Caco-2 (cell line): ENCODE data around the gene HGS. TPM values are rescaled to one million over a fixed set of nuclear protein-coding genes. Genes with fewer than 3 reads are reported as not detected.

Experiments used
- BruUV-seq: library from RNA; stranded (reverse); fragments of 400-500 nt; replicated peaks from 2 replicates; lab custom pipeline; 2021; lab: Mats Ljungman, UMichigan
- CTCF ChIA-PET: fragments of 300-600 bp; sonication (Branson Sonifier 250); formaldehyde crosslinking; loops from one replicate; lab custom pipeline; 2022; ENCODE audit warnings: antibody characterized with exemption; lab: Charles Lee
- POLR2A ChIA-PET: fragments of 300-600 bp; sonication (Branson Sonifier 250); formaldehyde crosslinking; loops from one replicate; lab custom pipeline; 2022; ENCODE audit warnings: antibody characterized with exemption; lab: Charles Lee
- DNase-seq, 2 experiments: peaks; one replicate each; pipeline versions ENCODE4 v3.0.0 to v3.0.0-alpha.2; 2020 to 2022
- H3K27me3 ChIP-seq: replicated peaks from 2 replicates; pipeline ENCODE4 v1.6.0; 2011; ENCODE audit warnings: low read length; ENCODE audit not compliant: control insufficient read depth, insufficient read depth
- H3K36me3 ChIP-seq: 2 replicates; pipeline ENCODE4 v1.5.1; 2011; ENCODE audit warnings: low read length; ENCODE audit not compliant: control insufficient read depth, insufficient read depth
- H3K4me1 ChIP-seq: fragments of 250-450 bp; sonication (Bioruptor Pico); 2 replicates; pipeline ENCODE4 v1.5.1; 2020; ENCODE audit warnings: mild to moderate bottlenecking
- H3K4me3 ChIP-seq: 2 replicates; pipeline ENCODE4 v1.5.1; 2011; ENCODE audit warnings: low read depth, mild to moderate bottlenecking, control low read depth, low read length
- H3K9me3 ChIP-seq: fragments of 250-450 bp; sonication (Bioruptor Pico); 2 replicates; pipeline ENCODE4 v1.5.1; 2020; ENCODE audit warnings: mild to moderate bottlenecking, moderate library complexity
- H3K27ac Mint-ChIP-seq: one replicate; pipeline ENCODE4 v1.8.0; 2022; ENCODE audit warnings: mixed read lengths; ENCODE audit not compliant: unreplicated experiment
- H3K27me3 Mint-ChIP-seq: one replicate; pipeline ENCODE4 v1.8.0; 2022; ENCODE audit warnings: mixed read lengths; ENCODE audit not compliant: insufficient read depth, unreplicated experiment
- H3K36me3 Mint-ChIP-seq: one replicate; pipeline ENCODE4 v1.8.0; 2022; ENCODE audit warnings: mild to moderate bottlenecking, mixed read lengths; ENCODE audit not compliant: insufficient read depth, unreplicated experiment
- H3K4me1 Mint-ChIP-seq: one replicate; pipeline ENCODE4 v1.8.0; 2022; ENCODE audit warnings: low read depth, mixed read lengths; ENCODE audit not compliant: unreplicated experiment
- H3K4me3 Mint-ChIP-seq: one replicate; pipeline ENCODE4 v1.8.0; 2022; ENCODE audit warnings: mild to moderate bottlenecking, moderate library complexity, mixed read lengths; ENCODE audit not compliant: unreplicated experiment
- H3K9me3 Mint-ChIP-seq: one replicate; pipeline ENCODE4 v1.8.0; 2022; ENCODE audit warnings: mixed read lengths; ENCODE audit not compliant: unreplicated experiment
- CTCF ChIP-seq, 2 experiments: fragments of 200-600 bp in 1 of 2; IDR thresholded peaks; 1 replicate in 1 of 2; 2 replicates in 1 of 2; pipeline versions ENCODE4 v1.5.1 to v1.8.0; 2011 to 2022; ENCODE audit warnings: antibody characterized with exemption in 1 of 2, control low read depth in 1 of 2, inconsistent platforms in 1 of 2, low read depth in 1 of 2, low read length in 1 of 2, mild to moderate bottlenecking in 1 of 2, moderate library complexity in 1 of 2; ENCODE audit not compliant: insufficient read depth in 1 of 2, severe bottlenecking in 1 of 2, unreplicated experiment in 1 of 2
- intact Hi-C: fragments of 100-400 bp; cut with micrococcal nuclease; formaldehyde crosslinking; loops from one replicate; pipeline ENCODE4 v1.10.0; 2022; ENCODE audit not compliant: unreplicated experiment
- total RNA-seq: library from RNA; stranded (reverse); gene quantifications from 2 replicates; pipeline ENCODE4 v1.2.3, GENCODE V29; 2022

The HGS gene
- total RNA-seq, 1 experiment from 2014 or later = 176 TPM

GRCh38 chr17:81665205-81666091, 18.4 kb upstream of the HGS start:
- Histone ChIP-seq H3K4me3 (peak overlapping the region; percentile 96), H3K9me3 (no peaks in the 10 kb centered on the region), H3K27me3 (no peaks in the 10 kb centered on the region), H3K4me1 (peaks cover 14% of the 10 kb centered on the region), H3K36me3 (peaks cover 6% of the 10 kb centered on the region; the same call in 1 of the 2 replicates)
- intact Hi-C loops = no loop called here
- peak overlapping the region; percentile 90 for H3K4me3 Mint-ChIP-seq
- no peak for TF ChIP-seq CTCF (IDR thresholded peaks at IDR 0.05; ENCODE audit: insufficient read depth in 1 of 2, low read depth in 1 of 2, low read length in 1 of 2, severe bottlenecking in 1 of 2, unreplicated experiment in 1 of 2)
- peak overlapping the region; percentile 86 for H3K27ac Mint-ChIP-seq
- CTCF ChIA-PET = no interaction called here
- BruUV-seq = no TSS peak
- peak; percentile 55 to 65 for DNase-seq
- peaks cover 46% of the 10 kb centered on the region for H3K36me3 Mint-ChIP-seq
- POLR2A ChIA-PET = interaction anchor here (1.0 kb wide), 1 partner anchor 37 kb away, joined by 4 read pairs; the partner anchor contains the start of gene MRPL12
- no peaks in the 10 kb centered on the region for H3K9me3 Mint-ChIP-seq
- H3K27me3 Mint-ChIP-seq = no peaks in the 10 kb centered on the region
- peaks cover 24% of the 10 kb centered on the region for H3K4me1 Mint-ChIP-seq

GRCh38 chr17:81666092-81666341, 17.8 kb upstream of the HGS start:
- Mint-ChIP-seq H3K4me1 (peaks cover 24% of the 10 kb centered on the region), H3K4me3 (peak overlapping the region; percentile 90), H3K9me3 (no peaks in the 10 kb centered on the region), H3K36me3 (peaks cover 50% of the 10 kb centered on the region), H3K27ac (peak overlapping the region; percentile 86), H3K27me3 (no peaks in the 10 kb centered on the region)
- ChIA-PET CTCF (no interaction called here), POLR2A (interaction anchor here (0.9 to 1.0 kb wide), 2 partner anchors 18 to 37 kb away, joined by 4 to 6 read pairs; partner anchors contain the start of genes ARL16, HGS and MRPL12)
- H3K9me3 ChIP-seq = no peaks in the 10 kb centered on the region
- no peak for TF ChIP-seq CTCF (IDR thresholded peaks at IDR 0.05; ENCODE audit: insufficient read depth in 1 of 2, low read depth in 1 of 2, low read length in 1 of 2, severe bottlenecking in 1 of 2, unreplicated experiment in 1 of 2)
- TSS peak; percentile 81 for BruUV-seq
- no peak for DNase-seq
- H3K36me3 ChIP-seq = peaks cover 6% of the 10 kb centered on the region; the same call in 1 of the 2 replicates
- intact Hi-C loops = no loop called here
- peaks cover 14% of the 10 kb centered on the region for H3K4me1 ChIP-seq
- H3K27me3 ChIP-seq = no peaks in the 10 kb centered on the region
- peak overlapping the region; percentile 96 for H3K4me3 ChIP-seq

GRCh38 chr17:81666342-81667191, 17.2 kb upstream of the HGS start, which contains the start of the genes CCDC137 and OXLD1:
CCDC137 (plus strand) TSS chr17:81666737; CDS start chr17:81666767, 30 bp downstream.
OXLD1 (minus strand) TSS chr17:81666605; CDS start chr17:81666577, 28 bp downstream.
- CTCF ChIA-PET = no interaction called here
- no peaks in the 10 kb centered on the region for H3K9me3 Mint-ChIP-seq
- Histone ChIP-seq H3K27me3 (no peaks in the 10 kb centered on the region), H3K9me3 (no peaks in the 10 kb centered on the region), H3K36me3 (peaks cover 6% of the 10 kb centered on the region; the same call in 1 of the 2 replicates), H3K4me3 (peak within 1 kb of the TSS; percentile 96), H3K4me1 (peaks cover 14% of the 10 kb centered on the region)
- BruUV-seq = no TSS peak
- peaks cover 56% of the 10 kb centered on the region for H3K36me3 Mint-ChIP-seq
- peak; percentile 97 to 98 for DNase-seq
- H3K27ac Mint-ChIP-seq = peak within 1 kb of the TSS; percentile 86
- POLR2A ChIA-PET = interaction anchor here (0.6 to 0.9 kb wide), 3 partner anchors 11 to 360 kb away, joined by 3 to 6 read pairs (median 4); partner anchors contain the start of genes ARL16 and HGS
- no peaks in the 10 kb centered on the region for H3K27me3 Mint-ChIP-seq
- peak within 1 kb of the TSS; percentile 90 for H3K4me3 Mint-ChIP-seq
- peaks cover 24% of the 10 kb centered on the region for H3K4me1 Mint-ChIP-seq
- intact Hi-C loops = no loop called here
- TF ChIP-seq CTCF (IDR thresholded peaks at IDR 0.05; ENCODE audit: insufficient read depth in 1 of 2, low read depth in 1 of 2, low read length in 1 of 2, severe bottlenecking in 1 of 2, unreplicated experiment in 1 of 2) = no peak
